ENCODE data around the gene SURF6. TPM values are rescaled to one million over a fixed set of nuclear protein-coding genes. Genes with fewer than 3 reads are reported as not detected.
"Not testable (repeated sequence)": the region's sequence is repeated elsewhere in the genome, so short reads cannot be mapped to it uniquely, and the experiment has no call there.

SURF6 gene
- total RNA-seq, 1 donor from 2014 or later, result 23.9 TPM

DNA sequence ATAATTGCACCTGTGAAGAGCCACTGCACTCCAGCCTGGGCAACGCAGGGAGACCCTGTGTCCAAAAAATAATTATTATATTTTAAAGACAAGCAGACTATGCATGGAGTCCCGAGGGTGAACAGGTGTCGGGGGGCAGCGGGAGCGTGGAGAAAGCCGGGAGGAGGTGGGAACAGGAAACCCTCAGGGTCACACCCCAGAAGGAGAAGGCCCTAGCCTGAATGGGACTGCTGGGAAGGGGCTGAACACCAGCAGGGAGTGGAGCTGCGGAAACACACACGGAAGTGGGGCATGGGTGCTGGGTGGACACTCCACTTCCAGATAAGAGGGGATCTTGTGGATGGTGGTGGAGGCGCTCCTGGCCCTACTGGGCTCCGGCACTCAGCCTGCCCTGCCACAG, 12.8 kb downstream of the SURF6 start:
- ChIA-PET CTCF (no interaction called here), POLR2A (no interaction called here)
- Mint-ChIP-seq H3K9me3 (no peaks in the 10 kb centered on the region), H3K27ac (no peak overlapping the region), H3K36me3 (ENCODE audit: low read depth) (peaks cover 9% of the 10 kb centered on the region), H3K27me3 (no peaks in the 10 kb centered on the region), H3K4me3 (no peak overlapping the region), H3K4me1 (no peaks in the 10 kb centered on the region)
- intact Hi-C loops (cut with micrococcal nuclease), result no loop called here
- TF ChIP-seq, protein P1, sequence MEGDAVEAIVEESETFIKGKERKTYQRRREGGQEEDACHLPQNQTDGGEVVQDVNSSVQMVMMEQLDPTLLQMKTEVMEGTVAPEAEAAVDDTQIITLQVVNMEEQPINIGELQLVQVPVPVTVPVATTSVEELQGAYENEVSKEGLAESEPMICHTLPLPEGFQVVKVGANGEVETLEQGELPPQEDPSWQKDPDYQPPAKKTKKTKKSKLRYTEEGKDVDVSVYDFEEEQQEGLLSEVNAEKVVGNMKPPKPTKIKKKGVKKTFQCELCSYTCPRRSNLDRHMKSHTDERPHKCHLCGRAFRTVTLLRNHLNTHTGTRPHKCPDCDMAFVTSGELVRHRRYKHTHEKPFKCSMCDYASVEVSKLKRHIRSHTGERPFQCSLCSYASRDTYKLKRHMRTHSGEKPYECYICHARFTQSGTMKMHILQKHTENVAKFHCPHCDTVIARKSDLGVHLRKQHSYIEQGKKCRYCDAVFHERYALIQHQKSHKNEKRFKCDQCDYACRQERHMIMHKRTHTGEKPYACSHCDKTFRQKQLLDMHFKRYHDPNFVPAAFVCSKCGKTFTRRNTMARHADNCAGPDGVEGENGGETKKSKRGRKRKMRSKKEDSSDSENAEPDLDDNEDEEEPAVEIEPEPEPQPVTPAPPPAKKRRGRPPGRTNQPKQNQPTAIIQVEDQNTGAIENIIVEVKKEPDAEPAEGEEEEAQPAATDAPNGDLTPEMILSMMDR (IDR thresholded peaks at IDR 0.05), result no peak
- no peak for DNase-seq
- no peak for ATAC-seq (ENCODE audit: low read depth)

DNA sequence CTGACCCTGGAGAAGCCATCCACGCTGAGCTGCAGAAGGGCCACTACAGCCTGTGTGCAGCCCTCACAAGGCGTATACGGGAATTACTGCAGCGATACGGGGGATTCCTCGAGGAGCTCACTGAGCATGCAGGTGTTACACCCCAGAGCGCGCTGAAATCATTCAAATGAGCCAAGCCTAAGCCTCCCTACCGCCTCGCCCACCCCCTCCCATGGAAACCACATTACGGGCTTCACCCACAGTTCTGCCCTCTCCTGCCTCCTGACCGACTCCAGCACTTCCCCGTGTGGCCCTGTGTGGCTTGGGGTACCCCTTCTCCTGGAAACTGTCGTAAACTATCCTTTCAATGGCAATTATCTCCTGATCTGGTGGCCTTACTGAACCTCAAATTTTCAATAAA, 13.3 kb downstream of the SURF6 start:
- H3K4me3 Mint-ChIP-seq, result no peak overlapping the region
- peaks cover 7% of the 10 kb centered on the region for H3K36me3 Mint-ChIP-seq (ENCODE audit: low read depth)
- TF ChIP-seq, protein P1 (IDR thresholded peaks at IDR 0.05), result no peak
- H3K27ac Mint-ChIP-seq, result no peak overlapping the region
- no peaks in the 10 kb centered on the region for H3K4me1 Mint-ChIP-seq
- ATAC-seq (ENCODE audit: low read depth) (no peak), DNase-seq (no peak)
- intact Hi-C loops (cut with micrococcal nuclease), result no loop called here
- no peaks in the 10 kb centered on the region for H3K9me3 Mint-ChIP-seq
- CTCF ChIA-PET, result no interaction called here
- POLR2A ChIA-PET, result no interaction called here
- no peaks in the 10 kb centered on the region for H3K27me3 Mint-ChIP-seq

GRCh38 chr9:133321411-133321935, 14.5 kb downstream of the SURF6 start:
- TF ChIP-seq, protein P1 (IDR thresholded peaks at IDR 0.05), result no peak
- Mint-ChIP-seq H3K4me1 (no peaks in the 10 kb centered on the region), H3K9me3 (no peaks in the 10 kb centered on the region), H3K4me3 (no peak overlapping the region), H3K36me3 (ENCODE audit: low read depth) (peaks cover 3% of the 10 kb centered on the region), H3K27me3 (no peaks in the 10 kb centered on the region), H3K27ac (no peak overlapping the region)
- intact Hi-C loops (cut with micrococcal nuclease), result no loop called here
- ChIA-PET CTCF (no interaction called here), POLR2A (no interaction called here)
- no peak for ATAC-seq (ENCODE audit: low read depth)
- DNase-seq, result no peak

DNA sequence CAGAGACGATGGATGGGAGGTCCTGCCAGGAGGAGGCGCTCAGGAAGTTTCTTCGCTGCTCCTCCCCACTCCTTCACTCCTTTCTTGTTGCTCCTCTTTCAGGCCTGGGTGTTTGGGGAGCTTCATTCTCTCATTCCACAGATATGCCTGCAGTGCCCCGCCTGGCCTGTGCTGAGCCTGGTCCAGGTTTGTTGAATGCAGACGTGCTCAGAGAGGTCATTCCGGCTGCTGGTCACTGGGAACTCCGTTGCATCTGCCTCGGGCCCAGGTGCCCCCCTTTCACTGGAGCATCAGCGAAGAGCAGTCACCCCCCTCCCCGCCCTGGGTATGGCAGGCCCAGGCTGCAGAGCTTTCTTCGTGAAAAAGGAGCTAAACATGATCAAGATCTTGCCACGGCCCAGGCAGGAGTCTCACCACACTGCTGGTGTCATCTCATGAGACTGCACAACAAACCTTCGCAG, 15.5 kb downstream of the SURF6 start:
- no peaks in the 10 kb centered on the region for H3K4me1 Mint-ChIP-seq
- intact Hi-C loops (cut with micrococcal nuclease), result no loop called here
- DNase-seq (no peak), ATAC-seq (ENCODE audit: low read depth) (no peak)
- no peaks in the 10 kb centered on the region for H3K36me3 Mint-ChIP-seq (ENCODE audit: low read depth)
- no peak overlapping the region for H3K4me3 Mint-ChIP-seq
- H3K27ac Mint-ChIP-seq, result no peak overlapping the region
- ChIA-PET CTCF (no interaction called here), POLR2A (no interaction called here)
- no peaks in the 10 kb centered on the region for H3K9me3 Mint-ChIP-seq
- TF ChIP-seq, protein P1 (IDR thresholded peaks at IDR 0.05), result no peak
- H3K27me3 Mint-ChIP-seq, result peaks cover 2% of the 10 kb centered on the region

DNA sequence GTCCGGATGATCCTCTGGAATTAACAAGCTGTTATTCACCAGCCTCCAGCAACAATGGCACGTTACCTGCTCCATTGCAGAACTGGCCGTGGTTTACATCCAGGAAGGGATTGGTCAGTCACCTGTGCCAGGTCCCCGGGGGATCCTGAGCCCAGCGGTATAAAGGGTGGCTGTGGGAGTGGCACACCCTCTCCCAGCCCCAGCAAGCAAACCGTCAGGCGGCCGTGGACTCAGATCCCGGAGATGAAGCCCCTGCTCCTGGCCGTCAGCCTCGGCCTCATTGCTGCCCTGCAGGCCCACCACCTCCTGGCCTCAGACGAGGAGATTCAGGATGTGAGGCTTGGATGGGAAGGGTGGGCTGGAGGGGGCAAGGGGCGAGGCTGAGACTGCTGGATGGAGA, 18.4 kb downstream of the SURF6 start:
- H3K4me1 Mint-ChIP-seq; H3K27ac Mint-ChIP-seq; DNase-seq; POLR2A ChIA-PET; intact Hi-C loops (cut with micrococcal nuclease); ATAC-seq (ENCODE audit: low read depth); H3K4me3 Mint-ChIP-seq; H3K27me3 Mint-ChIP-seq; H3K36me3 Mint-ChIP-seq (ENCODE audit: low read depth); H3K9me3 Mint-ChIP-seq; CTCF ChIA-PET: not testable (repeated sequence)

DNA sequence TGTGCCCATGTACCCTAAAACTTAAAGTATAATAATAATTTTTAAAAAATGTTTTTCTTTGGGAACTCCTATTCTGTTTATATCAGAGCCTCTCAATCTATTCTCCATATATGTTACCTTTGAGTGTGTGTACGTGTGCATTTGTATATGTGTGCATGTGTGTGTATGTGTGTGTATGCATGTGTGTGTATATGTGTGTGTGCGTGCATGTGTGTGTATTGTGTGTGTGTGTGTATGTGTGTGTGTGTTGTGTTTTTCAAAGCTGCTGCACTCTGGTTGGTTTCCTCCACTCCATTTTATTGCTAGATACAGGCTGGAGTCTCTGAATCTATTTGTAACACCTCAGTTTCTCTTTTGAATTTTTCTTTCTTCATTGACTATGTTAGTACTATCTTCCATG, 20.0 kb downstream of the SURF6 start:
- ATAC-seq (ENCODE audit: low read depth), result no peak
- no peak for DNase-seq
- H3K4me1 Mint-ChIP-seq, result no peaks in the 10 kb centered on the region
- no peak overlapping the region for H3K27ac Mint-ChIP-seq
- POLR2A ChIA-PET, result no interaction called here
- peaks cover 4% of the 10 kb centered on the region for H3K27me3 Mint-ChIP-seq
- H3K4me3 Mint-ChIP-seq, result no peak overlapping the region
- intact Hi-C loops (cut with micrococcal nuclease), result no loop called here
- TF ChIP-seq, protein P1 (IDR thresholded peaks at IDR 0.05), result no peak
- H3K9me3 Mint-ChIP-seq, result no peaks in the 10 kb centered on the region
- CTCF ChIA-PET, result no interaction called here
- no peaks in the 10 kb centered on the region for H3K36me3 Mint-ChIP-seq (ENCODE audit: low read depth)
